HepG2 (cell line): ENCODE data around the gene SUCLA2. TPM values are rescaled to one million over a fixed set of nuclear protein-coding genes. Genes with fewer than 3 reads are reported as not detected.

ENCODE experiments used
- ATF1 ChIP-seq: IDR thresholded peaks from 2 replicates; pipeline ENCODE4 v1.6.1; 2016; ENCODE audit warnings: mild to moderate bottlenecking, control low read depth
- BHLHE40 ChIP-seq: IDR thresholded peaks from 2 replicates; pipeline ENCODE4 v1.6.1; 2011; ENCODE audit warnings: low read length, improper control_type of control experiment
- FOXA3 ChIP-seq: IDR thresholded peaks from 2 replicates; pipeline ENCODE4 v1.6.1; 2016; ENCODE audit warnings: missing genetic modification reagents, missing compliant biosample characterization
- JUNB ChIP-seq: sonication (generic); formaldehyde crosslinking; IDR thresholded peaks from 2 replicates; pipeline ENCODE4 v1.8.0; 2022; ENCODE audit warnings: missing genetic modification reagents, mild to moderate bottlenecking, borderline replicate concordance
- MEIS2 ChIP-seq: sonication (generic); formaldehyde crosslinking; IDR thresholded peaks from 2 replicates; pipeline ENCODE4 v1.9.0; 2021; ENCODE audit warnings: mild to moderate bottlenecking, missing genetic modification reagents
- NR3C1 ChIP-seq: sonication (generic); formaldehyde crosslinking; IDR thresholded peaks from 2 replicates; pipeline ENCODE4 v1.4.0; 2020; ENCODE audit warnings: missing genetic modification reagents
- RARA ChIP-seq: IDR thresholded peaks from 2 replicates; pipeline ENCODE4 v1.6.1; 2016; ENCODE audit warnings: missing genetic modification reagents, missing compliant biosample characterization
- RFXANK ChIP-seq: IDR thresholded peaks from 2 replicates; pipeline ENCODE4 v1.6.1; 2016
- SETDB1 ChIP-seq: sonication (generic); formaldehyde crosslinking; IDR thresholded peaks from 2 replicates; pipeline ENCODE4 v1.5.1; 2020; ENCODE audit warnings: missing genetic modification reagents, mild to moderate bottlenecking, borderline replicate concordance
- TBL1XR1 ChIP-seq: fragments of 150-350 bp; IDR thresholded peaks from 2 replicates; pipeline ENCODE4 v1.6.1; 2014; ENCODE audit warnings: borderline replicate concordance, low read length; ENCODE audit not compliant: partially characterized antibody
- TOPORS ChIP-seq: sonication (generic); formaldehyde crosslinking; IDR thresholded peaks from 2 replicates; pipeline ENCODE4 v1.8.0; 2023; ENCODE audit warnings: mild to moderate bottlenecking, missing genetic modification reagents
- ZBTB39 ChIP-seq: sonication (generic); formaldehyde crosslinking; IDR thresholded peaks from 2 replicates; pipeline ENCODE4 v1.5.0; 2020; ENCODE audit warnings: missing genetic modification reagents
- ZEB1 ChIP-seq: IDR thresholded peaks from 2 replicates; pipeline ENCODE4 v1.6.1; 2012; ENCODE audit warnings: mild to moderate bottlenecking, low read depth, inconsistent platforms; ENCODE audit not compliant: insufficient replicate concordance
- ZKSCAN5 ChIP-seq: sonication (generic); formaldehyde crosslinking; IDR thresholded peaks from 2 replicates; pipeline ENCODE4 v1.5.1; 2020; ENCODE audit warnings: mild to moderate bottlenecking, missing genetic modification reagents
- ZMAT3 ChIP-seq: sonication (generic); formaldehyde crosslinking; conservative IDR thresholded peaks from 2 replicates; pipeline ENCODE4 v1.7.0; 2021; ENCODE audit warnings: missing genetic modification reagents
- ZNF121 ChIP-seq: sonication (generic); formaldehyde crosslinking; IDR thresholded peaks from 2 replicates; pipeline ENCODE4 v1.5.0; 2020; ENCODE audit warnings: mild to moderate bottlenecking, missing genetic modification reagents
- ZNF17 ChIP-seq: sonication (generic); formaldehyde crosslinking; IDR thresholded peaks from 2 replicates; pipeline ENCODE4 v1.5.0; 2020; ENCODE audit warnings: mild to moderate bottlenecking, missing genetic modification reagents
- ZNF563 ChIP-seq: sonication (generic); formaldehyde crosslinking; IDR thresholded peaks from 2 replicates; pipeline ENCODE4 v1.8.0; 2022; ENCODE audit warnings: mild to moderate bottlenecking, moderate library complexity, missing genetic modification reagents
- ZNF816 ChIP-seq: sonication (generic); formaldehyde crosslinking; IDR thresholded peaks from 2 replicates; pipeline ENCODE4 v1.8.0; 2022; ENCODE audit warnings: missing genetic modification reagents, mild to moderate bottlenecking, borderline replicate concordance
- ZSCAN29 ChIP-seq: sonication (generic); formaldehyde crosslinking; conservative IDR thresholded peaks from 2 replicates; pipeline ENCODE4 v1.4.0; 2020; ENCODE audit warnings: mild to moderate bottlenecking, missing genetic modification reagents
- polyA plus RNA-seq, 8 experiments: library from polyadenylated mRNA; depleted of rRNA in 3 of 8; stranded (reverse) in 7 of 8; unstranded in 1 of 8; fragments of >200 nt; fragmentation: Illumina TruSeq in 4 of 8; extraction: Trizol in 4 of 8; gene quantifications; 2 replicates each; pipeline versions ENCODE4 v1.2.1 to v1.2.3, GENCODE V29; 2011 to 2016; ENCODE audit warnings: low read depth in 4 of 8, missing spikeins in 1 of 8, mixed read lengths in 1 of 8; ENCODE audit not compliant: insufficient read depth in 1 of 8
- total RNA-seq, 5 experiments: library from RNA; depleted of rRNA; stranded (reverse); fragments of >200 nt; fragmentation: Illumina TruSeq; extraction: Trizol; gene quantifications; 2 replicates each; pipeline ENCODE4 v1.2.3, GENCODE V29; 2016; ENCODE audit warnings: low read depth in 1 of 5
- TF ChIP-seq, protein P1 (sequence below): IDR thresholded peaks from 2 replicates; pipeline ENCODE4 v1.6.1; 2016; ENCODE audit warnings: mild to moderate bottlenecking, missing biosample characterization, missing genetic modification reagents
- TF ChIP-seq, protein P2 (sequence below): sonication (generic); formaldehyde crosslinking; IDR thresholded peaks from 2 replicates; pipeline ENCODE4 v1.4.0; 2020; ENCODE audit warnings: missing genetic modification reagents, mild to moderate bottlenecking, borderline replicate concordance
- TF ChIP-seq, protein P3 (sequence below): sonication (generic); formaldehyde crosslinking; conservative IDR thresholded peaks from 2 replicates; pipeline ENCODE4 v1.4.0; 2020; ENCODE audit warnings: missing genetic modification reagents

SUCLA2 gene
- total and polyA plus RNA-seq, 2 of the 13 experiments (the other 11 are each of a cell fraction or from before 2014, with no cell fraction given): 28.4 to 77.1 TPM

DNA sequence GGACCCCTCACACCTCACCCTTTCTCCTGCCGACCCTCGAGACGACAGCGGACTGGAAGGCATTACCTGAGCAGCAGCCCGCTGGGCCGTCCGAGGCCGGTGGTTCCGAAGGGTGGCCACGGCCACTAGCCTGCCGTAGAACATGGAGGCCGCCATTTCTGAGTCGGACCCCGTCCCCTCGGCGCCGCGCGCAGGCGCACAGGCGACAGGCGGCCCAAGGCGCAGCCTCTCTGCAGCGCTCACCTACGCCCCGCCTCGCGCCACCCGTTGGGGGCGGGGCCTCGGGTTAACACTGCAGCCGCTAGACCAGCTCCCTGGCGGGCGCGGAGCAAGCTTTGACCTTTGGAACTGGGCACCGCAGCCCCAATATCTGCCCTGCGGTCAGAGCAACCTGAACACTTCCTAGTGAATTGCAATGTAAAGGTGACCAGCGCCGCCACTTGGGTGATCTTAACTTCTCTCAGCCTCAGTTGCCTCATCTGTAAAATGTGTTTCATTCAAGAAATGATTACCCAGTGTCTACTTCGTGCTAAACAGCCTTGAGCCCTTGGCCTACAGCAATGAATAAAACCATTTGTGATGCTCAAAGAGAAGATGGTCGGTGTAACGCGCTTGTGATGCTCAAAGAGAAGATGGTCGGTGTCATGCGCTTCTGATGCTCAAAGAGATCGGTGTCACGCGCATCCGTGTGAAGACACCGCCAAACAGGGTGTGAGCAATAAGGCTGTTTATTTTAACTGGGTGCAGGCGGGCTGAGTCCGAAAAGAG lies at the start of gene SUCLA2 (continued):
- TF ChIP-seq ZNF563 (CRISPR knock-in tag) (peak; percentile 85), ZKSCAN5 (no peak), ZMAT3 (no peak), ATF1 (CRISPR knock-in tag) (no peak), FOXA3 (peak; percentile 42; the same call in 1 of the 2 replicates), SETDB1 (CRISPR knock-in tag) (no peak), ZSCAN29 (CRISPR knock-in tag) (no peak), ZNF17 (CRISPR knock-in tag) (no peak), NR3C1 (CRISPR knock-in tag) (no peak), TBL1XR1 (no peak), RARA (CRISPR knock-in tag) (no peak; the same call in 1 of the 2 replicates), RFXANK (CRISPR knock-in tag) (no peak), ZBTB39 (CRISPR knock-in tag) (0 out of 2 replicates have a peak, but pooled peaks have one; percentile 55), ZNF121 (CRISPR knock-in tag) (no peak), ZNF816 (CRISPR knock-in tag) (no peak), ZEB1 (no peak), MEIS2 (CRISPR knock-in tag) (no peak), JUNB (CRISPR knock-in tag) (no peak), TOPORS (CRISPR knock-in tag) (peak; percentile 67; the same call in 1 of the 2 replicates), BHLHE40 (no peak)
- TF ChIP-seq, protein P1, sequence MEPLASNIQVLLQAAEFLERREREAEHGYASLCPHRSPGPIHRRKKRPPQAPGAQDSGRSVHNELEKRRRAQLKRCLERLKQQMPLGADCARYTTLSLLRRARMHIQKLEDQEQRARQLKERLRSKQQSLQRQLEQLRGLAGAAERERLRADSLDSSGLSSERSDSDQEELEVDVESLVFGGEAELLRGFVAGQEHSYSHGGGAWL (CRISPR knock-in tag): peak; percentile 70; the same call in 1 of the 2 replicates
- TF ChIP-seq, protein P2, sequence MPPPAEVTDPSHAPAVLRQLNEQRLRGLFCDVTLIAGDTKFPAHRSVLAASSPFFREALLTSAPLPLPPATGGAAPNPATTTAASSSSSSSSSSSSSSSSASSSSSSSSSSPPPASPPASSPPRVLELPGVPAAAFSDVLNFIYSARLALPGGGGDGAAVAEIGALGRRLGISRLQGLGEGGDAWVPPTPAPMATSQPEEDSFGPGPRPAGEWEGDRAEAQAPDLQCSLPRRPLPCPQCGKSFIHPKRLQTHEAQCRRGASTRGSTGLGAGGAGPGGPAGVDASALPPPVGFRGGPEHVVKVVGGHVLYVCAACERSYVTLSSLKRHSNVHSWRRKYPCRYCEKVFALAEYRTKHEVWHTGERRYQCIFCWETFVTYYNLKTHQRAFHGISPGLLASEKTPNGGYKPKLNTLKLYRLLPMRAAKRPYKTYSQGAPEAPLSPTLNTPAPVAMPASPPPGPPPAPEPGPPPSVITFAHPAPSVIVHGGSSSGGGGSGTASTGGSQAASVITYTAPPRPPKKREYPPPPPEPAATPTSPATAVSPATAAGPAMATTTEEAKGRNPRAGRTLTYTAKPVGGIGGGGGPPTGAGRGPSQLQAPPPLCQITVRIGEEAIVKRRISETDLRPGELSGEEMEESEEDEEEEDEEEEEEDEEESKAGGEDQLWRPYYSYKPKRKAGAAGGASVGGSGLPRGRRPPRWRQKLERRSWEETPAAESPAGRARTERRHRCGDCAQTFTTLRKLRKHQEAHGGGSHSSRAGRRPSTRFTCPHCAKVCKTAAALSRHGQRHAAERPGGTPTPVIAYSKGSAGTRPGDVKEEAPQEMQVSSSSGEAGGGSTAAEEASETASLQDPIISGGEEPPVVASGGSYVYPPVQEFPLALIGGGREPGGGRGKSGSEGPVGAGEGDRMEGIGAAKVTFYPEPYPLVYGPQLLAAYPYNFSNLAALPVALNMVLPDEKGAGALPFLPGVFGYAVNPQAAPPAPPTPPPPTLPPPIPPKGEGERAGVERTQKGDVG: no peak
- TF ChIP-seq, protein P3, sequence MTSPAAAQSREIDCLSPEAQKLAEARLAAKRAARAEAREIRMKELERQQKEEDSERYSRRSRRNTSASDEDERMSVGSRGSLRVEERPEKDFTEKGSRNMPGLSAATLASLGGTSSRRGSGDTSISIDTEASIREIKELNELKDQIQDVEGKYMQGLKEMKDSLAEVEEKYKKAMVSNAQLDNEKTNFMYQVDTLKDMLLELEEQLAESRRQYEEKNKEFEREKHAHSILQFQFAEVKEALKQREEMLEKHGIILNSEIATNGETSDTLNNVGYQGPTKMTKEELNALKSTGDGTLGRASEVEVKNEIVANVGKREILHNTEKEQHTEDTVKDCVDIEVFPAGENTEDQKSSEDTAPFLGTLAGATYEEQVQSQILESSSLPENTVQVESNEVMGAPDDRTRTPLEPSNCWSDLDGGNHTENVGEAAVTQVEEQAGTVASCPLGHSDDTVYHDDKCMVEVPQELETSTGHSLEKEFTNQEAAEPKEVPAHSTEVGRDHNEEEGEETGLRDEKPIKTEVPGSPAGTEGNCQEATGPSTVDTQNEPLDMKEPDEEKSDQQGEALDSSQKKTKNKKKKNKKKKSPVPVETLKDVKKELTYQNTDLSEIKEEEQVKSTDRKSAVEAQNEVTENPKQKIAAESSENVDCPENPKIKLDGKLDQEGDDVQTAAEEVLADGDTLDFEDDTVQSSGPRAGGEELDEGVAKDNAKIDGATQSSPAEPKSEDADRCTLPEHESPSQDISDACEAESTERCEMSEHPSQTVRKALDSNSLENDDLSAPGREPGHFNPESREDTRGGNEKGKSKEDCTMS (CRISPR knock-in tag): no peak
